Fibroblast of pulmonary artery (primary cell): ENCODE data around the gene CCDC74A.

Source experiments
- DNase-seq: peaks from one replicate; pipeline ENCODE4 v3.0.0-alpha.2; 2010; ENCODE audit warnings: low read depth
- H3K4me3 ChIP-seq: replicated peaks from 2 replicates; pipeline ENCODE4 v1.5.1; 2011; ENCODE audit warnings: low read depth, mild to moderate bottlenecking, control low read depth, low read length, moderate library complexity
- TF ChIP-seq, protein P1 (sequence below): IDR thresholded peaks from 2 replicates; pipeline ENCODE4 v1.5.1; 2011; ENCODE audit warnings: mild to moderate bottlenecking, control low read depth, low read length, inconsistent platforms; ENCODE audit errors: missing control alignments

Gene CCDC74A

DNA sequence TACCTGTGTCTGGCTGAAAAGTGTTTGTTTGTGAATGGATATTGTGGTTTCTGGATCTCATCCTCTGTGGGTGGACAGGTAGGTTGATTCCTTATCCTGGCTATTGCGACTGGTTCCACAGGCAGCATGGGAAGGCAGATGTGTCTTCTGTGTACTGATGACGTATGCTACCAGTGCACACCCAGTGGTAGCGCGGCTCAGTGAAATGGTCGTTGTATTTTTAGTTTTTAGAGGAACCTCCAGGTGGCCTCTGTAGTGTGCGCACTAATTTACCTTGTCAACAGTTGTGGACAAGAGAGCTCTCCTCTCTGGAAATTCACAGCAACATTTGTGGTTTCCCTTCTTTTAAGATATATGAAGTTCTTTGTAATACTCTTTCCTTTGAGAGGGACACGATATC is 52.5 kb downstream of the CCDC74A start:
- TF ChIP-seq, protein P1, sequence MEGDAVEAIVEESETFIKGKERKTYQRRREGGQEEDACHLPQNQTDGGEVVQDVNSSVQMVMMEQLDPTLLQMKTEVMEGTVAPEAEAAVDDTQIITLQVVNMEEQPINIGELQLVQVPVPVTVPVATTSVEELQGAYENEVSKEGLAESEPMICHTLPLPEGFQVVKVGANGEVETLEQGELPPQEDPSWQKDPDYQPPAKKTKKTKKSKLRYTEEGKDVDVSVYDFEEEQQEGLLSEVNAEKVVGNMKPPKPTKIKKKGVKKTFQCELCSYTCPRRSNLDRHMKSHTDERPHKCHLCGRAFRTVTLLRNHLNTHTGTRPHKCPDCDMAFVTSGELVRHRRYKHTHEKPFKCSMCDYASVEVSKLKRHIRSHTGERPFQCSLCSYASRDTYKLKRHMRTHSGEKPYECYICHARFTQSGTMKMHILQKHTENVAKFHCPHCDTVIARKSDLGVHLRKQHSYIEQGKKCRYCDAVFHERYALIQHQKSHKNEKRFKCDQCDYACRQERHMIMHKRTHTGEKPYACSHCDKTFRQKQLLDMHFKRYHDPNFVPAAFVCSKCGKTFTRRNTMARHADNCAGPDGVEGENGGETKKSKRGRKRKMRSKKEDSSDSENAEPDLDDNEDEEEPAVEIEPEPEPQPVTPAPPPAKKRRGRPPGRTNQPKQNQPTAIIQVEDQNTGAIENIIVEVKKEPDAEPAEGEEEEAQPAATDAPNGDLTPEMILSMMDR = no peak
- no peak for DNase-seq
- no peak overlapping the region for H3K4me3 ChIP-seq
